ENCODE results near the gene GPR148. TPM values are rescaled to one million over a fixed set of nuclear protein-coding genes. Genes with fewer than 3 reads are reported as not detected.
A peak's percentile ranks its signal among the peaks of the same experiment; 100 is the strongest.

GPR148 gene
- total RNA-seq, 2 experiments from 2014 or later = not detected

GRCh38 chr2:130756053-130756873 is 27.4 kb downstream of the GPR148 start:
- ChIA-PET CTCF (no interaction called here), POLR2A (no interaction called here)
- H3K9me3 Mint-ChIP-seq (ENCODE audit: insufficient read depth) = no peaks in the 10 kb centered on the region
- peak; percentile 34 for DNase-seq
- H3K27me3 Mint-ChIP-seq (ENCODE audit: low read depth) = peaks cover 28% of the 10 kb centered on the region
- H3K36me3 Mint-ChIP-seq (ENCODE audit: low read depth) = no peaks in the 10 kb centered on the region
- peaks cover 4% of the 10 kb centered on the region for H3K4me1 Mint-ChIP-seq (ENCODE audit: low read depth)
- no peak overlapping the region for H3K27ac Mint-ChIP-seq
- ATAC-seq = peak; percentile 95
- H3K4me3 Mint-ChIP-seq = no peak overlapping the region

- H3K4me1 Mint-ChIP-seq (ENCODE audit: low read depth) = peaks cover 4% of the 10 kb centered on the region
- no peak overlapping the region for H3K27ac Mint-ChIP-seq
- DNase-seq (no peak), ATAC-seq (no peak)
- no peak overlapping the region for H3K4me3 Mint-ChIP-seq
- CTCF ChIA-PET = no interaction called here
- POLR2A ChIA-PET = no interaction called here
- H3K9me3 Mint-ChIP-seq (ENCODE audit: insufficient read depth) = no peaks in the 10 kb centered on the region
- H3K36me3 Mint-ChIP-seq (ENCODE audit: low read depth) = no peaks in the 10 kb centered on the region
- peaks cover 28% of the 10 kb centered on the region for H3K27me3 Mint-ChIP-seq (ENCODE audit: low read depth)
Measured at GRCh38 chr2:130756874-130757668, 28.2 kb downstream of the GPR148 start.

DNA sequence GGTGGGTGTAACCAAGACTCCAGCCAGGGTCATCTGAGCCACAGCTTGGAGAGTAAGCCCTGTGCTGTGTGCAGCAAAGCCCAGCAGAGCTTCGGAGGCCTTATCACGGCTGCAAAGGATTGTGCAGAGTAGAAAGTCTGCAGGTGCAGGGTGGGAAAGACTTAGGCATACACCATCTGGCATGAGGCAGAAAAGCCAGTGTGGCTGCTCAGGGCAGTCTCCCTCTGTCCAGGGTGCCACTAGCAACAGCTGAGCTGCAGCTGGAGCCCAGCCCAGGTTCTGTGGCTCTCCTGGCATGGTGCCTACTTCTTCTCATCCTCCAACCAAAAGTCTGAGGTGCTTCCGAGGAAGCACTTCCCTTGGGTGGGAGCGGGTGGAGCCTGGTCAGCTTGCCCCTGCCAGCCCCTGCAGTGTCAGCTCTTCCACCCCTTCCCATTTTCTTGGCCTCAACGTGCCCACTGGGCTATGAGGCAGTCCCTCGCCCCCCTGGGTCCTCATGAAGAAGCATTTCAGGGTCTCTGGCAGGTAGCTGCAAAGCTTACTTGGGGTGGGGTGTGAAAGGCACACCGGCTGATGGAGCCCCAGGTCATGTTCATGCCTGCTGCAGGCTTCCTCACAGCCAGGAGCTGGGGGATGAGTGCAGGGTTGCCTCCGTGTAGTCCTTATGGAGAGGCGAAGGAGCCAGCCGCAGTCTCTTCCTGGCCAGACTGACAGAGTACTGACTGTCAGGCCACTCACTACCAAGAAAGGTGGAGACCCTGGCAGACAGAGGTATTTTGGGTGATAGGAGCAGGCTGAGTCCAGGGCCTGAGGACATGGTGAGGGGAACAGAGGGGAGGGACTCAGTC is 31.3 kb downstream of the GPR148 start:
- POLR2A ChIA-PET = no interaction called here
- no peak for DNase-seq
- no peaks in the 10 kb centered on the region for H3K9me3 Mint-ChIP-seq (ENCODE audit: insufficient read depth)
- CTCF ChIA-PET = no interaction called here
- ATAC-seq = no peak
- peaks cover 4% of the 10 kb centered on the region for H3K4me1 Mint-ChIP-seq (ENCODE audit: low read depth)
- H3K4me3 Mint-ChIP-seq = no peak overlapping the region
- H3K27ac Mint-ChIP-seq = no peak overlapping the region
- H3K36me3 Mint-ChIP-seq (ENCODE audit: low read depth) = no peaks in the 10 kb centered on the region
- peaks cover 18% of the 10 kb centered on the region for H3K27me3 Mint-ChIP-seq (ENCODE audit: low read depth)

- H3K9me3 Mint-ChIP-seq (ENCODE audit: insufficient read depth) = no peaks in the 10 kb centered on the region
- no peak for ATAC-seq
- no peak overlapping the region for H3K4me3 Mint-ChIP-seq
- no peak overlapping the region for H3K27ac Mint-ChIP-seq
- ChIA-PET POLR2A (no interaction called here), CTCF (no interaction called here)
- peaks cover 12% of the 10 kb centered on the region for H3K27me3 Mint-ChIP-seq (ENCODE audit: low read depth)
- peaks cover 2% of the 10 kb centered on the region for H3K4me1 Mint-ChIP-seq (ENCODE audit: low read depth)
- no peak for DNase-seq
- no peaks in the 10 kb centered on the region for H3K36me3 Mint-ChIP-seq (ENCODE audit: low read depth)
Measured at GRCh38 chr2:130760754-130761751, 32.2 kb downstream of the GPR148 start.

DNA sequence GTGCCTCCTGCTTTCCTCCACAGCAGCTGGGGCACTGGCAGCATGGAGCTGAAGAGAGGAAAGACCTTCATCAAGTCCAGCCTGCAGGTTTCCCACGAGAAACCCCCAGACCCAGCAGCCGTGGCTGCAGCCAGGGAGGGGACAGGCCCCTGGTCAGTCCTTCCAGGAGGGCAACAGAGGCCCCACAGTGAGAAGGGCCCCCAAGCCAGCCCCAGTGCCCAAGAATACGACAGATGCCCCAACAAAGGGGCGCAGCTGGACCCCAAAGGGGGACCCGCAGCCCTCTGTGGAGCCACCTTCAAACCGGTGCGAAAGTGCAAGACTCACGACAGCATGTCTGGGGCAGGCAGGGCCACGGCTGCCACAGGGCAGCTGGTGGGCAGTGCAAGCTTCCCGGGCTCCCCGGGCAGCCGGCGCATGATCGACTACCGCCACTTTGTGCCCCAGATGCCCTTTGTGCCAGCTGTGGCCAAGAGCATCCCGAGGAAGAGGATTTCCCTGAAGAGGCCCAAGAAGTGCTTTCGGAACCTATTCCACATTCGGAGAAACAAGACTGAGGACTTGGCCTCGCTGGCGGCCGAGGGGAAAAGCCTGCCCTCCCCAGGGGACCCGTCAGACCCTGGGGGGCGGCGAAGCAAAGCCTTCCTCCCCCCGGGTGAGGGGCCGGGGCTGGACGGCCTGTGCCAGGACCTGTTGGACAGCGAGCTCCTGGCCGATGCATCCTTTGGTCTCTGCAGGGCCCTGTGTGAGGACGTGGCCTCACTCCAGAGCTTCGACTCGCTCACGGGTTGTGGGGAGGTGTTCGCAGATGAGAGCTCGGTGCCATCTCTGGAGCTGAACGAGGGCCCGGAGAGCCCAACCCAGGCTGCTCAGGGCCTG is 33.4 kb downstream of the GPR148 start:
- Mint-ChIP-seq H3K36me3 (ENCODE audit: low read depth) (no peaks in the 10 kb centered on the region), H3K27ac (no peak overlapping the region), H3K4me1 (ENCODE audit: low read depth) (no peaks in the 10 kb centered on the region), H3K27me3 (ENCODE audit: low read depth) (peaks cover 4% of the 10 kb centered on the region), H3K4me3 (no peak overlapping the region), H3K9me3 (ENCODE audit: insufficient read depth) (no peaks in the 10 kb centered on the region)
- CTCF ChIA-PET = no interaction called here
- no peak for DNase-seq
- POLR2A ChIA-PET = no interaction called here
- no peak for ATAC-seq

- Mint-ChIP-seq H3K36me3 (ENCODE audit: low read depth) (no peaks in the 10 kb centered on the region), H3K4me1 (ENCODE audit: low read depth) (no peaks in the 10 kb centered on the region), H3K9me3 (ENCODE audit: insufficient read depth) (no peaks in the 10 kb centered on the region), H3K27ac (no peak overlapping the region), H3K4me3 (no peak overlapping the region), H3K27me3 (ENCODE audit: low read depth) (no peaks in the 10 kb centered on the region)
- CTCF ChIA-PET = no interaction called here
- no peak for ATAC-seq
- POLR2A ChIA-PET = no interaction called here
- DNase-seq = no peak
Measured at GRCh38 chr2:130762910-130763385, 34.1 kb downstream of the GPR148 start.

DNA sequence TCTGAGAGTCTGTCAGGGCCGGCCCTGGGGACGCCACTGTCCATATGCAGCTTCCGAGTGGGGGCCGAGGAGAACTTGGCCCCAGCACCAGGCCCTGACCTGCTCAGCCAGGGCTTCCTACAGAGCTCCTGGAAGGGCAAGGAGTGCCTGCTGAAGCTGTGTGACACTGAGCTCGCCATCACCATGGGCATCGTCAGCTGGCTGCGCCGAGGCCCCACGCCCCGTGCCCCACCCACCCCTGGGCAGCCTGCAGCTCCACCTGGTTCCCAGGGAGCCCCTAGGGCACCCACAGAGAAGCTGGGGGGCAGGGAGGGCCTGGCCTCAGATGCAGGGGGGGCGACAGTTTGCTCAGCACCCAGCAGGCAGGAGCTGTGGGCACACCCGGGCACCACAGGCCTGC is 34.5 kb downstream of the GPR148 start:
- CTCF ChIA-PET = no interaction called here
- H3K4me3 Mint-ChIP-seq = no peak overlapping the region
- ATAC-seq (no peak), DNase-seq (no peak)
- no peaks in the 10 kb centered on the region for H3K36me3 Mint-ChIP-seq (ENCODE audit: low read depth)
- POLR2A ChIA-PET = no interaction called here
- no peaks in the 10 kb centered on the region for H3K27me3 Mint-ChIP-seq (ENCODE audit: low read depth)
- H3K4me1 Mint-ChIP-seq (ENCODE audit: low read depth) = no peaks in the 10 kb centered on the region
- no peak overlapping the region for H3K27ac Mint-ChIP-seq
- no peaks in the 10 kb centered on the region for H3K9me3 Mint-ChIP-seq (ENCODE audit: insufficient read depth)

DNA sequence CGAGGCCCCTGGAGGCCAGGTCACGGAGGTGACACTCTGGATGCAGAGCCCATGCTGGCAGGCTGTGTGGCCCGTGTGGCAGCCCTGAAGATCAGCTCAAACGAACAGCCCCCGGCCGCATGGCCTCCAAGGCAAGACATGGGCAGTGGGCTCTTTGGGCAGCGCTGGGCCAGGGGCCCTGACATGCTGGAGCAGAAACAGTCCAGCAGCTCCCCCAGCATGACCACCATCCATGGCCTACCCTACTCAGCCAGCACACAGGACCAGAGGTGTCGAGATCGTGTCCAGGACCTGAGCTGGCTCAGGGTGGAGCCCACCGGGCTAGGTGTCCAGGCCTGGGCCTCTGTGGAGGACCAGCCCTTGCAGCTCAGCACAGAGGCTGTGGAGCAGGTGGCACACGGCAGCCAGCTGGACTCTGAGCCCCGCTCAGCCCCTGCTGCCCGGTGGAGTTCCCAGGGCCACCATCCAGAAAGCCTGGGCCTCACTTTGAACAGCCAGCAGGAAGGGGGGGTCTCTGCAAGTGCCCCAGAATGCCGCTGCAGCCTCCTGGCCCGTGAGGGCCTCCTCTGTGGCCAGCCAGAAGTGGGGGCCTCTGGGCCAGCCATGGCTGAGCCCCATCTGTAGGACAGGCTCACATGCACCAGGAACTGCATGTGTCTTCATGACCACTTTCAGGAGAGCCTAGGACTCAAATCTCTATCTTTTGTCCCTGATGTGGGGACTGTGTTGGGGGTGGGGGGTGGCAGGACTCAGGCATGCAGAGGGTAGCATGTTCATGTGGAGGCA is 35.4 kb downstream of the GPR148 start:
- H3K4me1 Mint-ChIP-seq (ENCODE audit: low read depth) = no peaks in the 10 kb centered on the region
- ATAC-seq = no peak
- CTCF ChIA-PET = no interaction called here
- H3K9me3 Mint-ChIP-seq (ENCODE audit: insufficient read depth) = no peaks in the 10 kb centered on the region
- DNase-seq = no peak
- H3K27ac Mint-ChIP-seq = no peak overlapping the region
- H3K36me3 Mint-ChIP-seq (ENCODE audit: low read depth) = no peaks in the 10 kb centered on the region
- H3K27me3 Mint-ChIP-seq (ENCODE audit: low read depth) = no peaks in the 10 kb centered on the region
- POLR2A ChIA-PET = no interaction called here
- no peak overlapping the region for H3K4me3 Mint-ChIP-seq

DNA sequence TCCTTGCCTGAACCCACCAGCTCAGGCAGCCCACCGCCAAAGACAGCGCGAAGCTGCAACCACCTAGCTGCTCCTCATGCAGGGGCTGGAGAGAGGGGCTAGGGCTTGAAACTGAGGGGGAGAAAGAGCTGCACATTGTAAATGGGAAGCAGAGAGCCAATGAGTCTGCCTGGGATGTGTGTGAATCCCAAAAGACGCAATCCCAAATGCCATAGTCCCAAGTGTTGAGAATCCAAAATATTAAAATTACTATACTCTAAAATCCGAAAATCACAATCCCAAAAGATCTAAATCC is 35.9 kb downstream of the GPR148 start:
- no peak for DNase-seq
- ATAC-seq = no peak
- POLR2A ChIA-PET = no interaction called here
- Mint-ChIP-seq H3K27me3 (ENCODE audit: low read depth) (no peaks in the 10 kb centered on the region), H3K36me3 (ENCODE audit: low read depth) (no peaks in the 10 kb centered on the region), H3K4me3 (no peak overlapping the region), H3K4me1 (ENCODE audit: low read depth) (no peaks in the 10 kb centered on the region), H3K9me3 (ENCODE audit: insufficient read depth) (no peaks in the 10 kb centered on the region), H3K27ac (no peak overlapping the region)
- CTCF ChIA-PET = no interaction called here

- H3K27me3 Mint-ChIP-seq (ENCODE audit: low read depth) = no peaks in the 10 kb centered on the region
- no peaks in the 10 kb centered on the region for H3K36me3 Mint-ChIP-seq (ENCODE audit: low read depth)
- CTCF ChIA-PET = no interaction called here
- POLR2A ChIA-PET = no interaction called here
- ATAC-seq (no peak), DNase-seq (no peak)
- H3K27ac Mint-ChIP-seq = no peak overlapping the region
- H3K4me3 Mint-ChIP-seq = no peak overlapping the region
- H3K9me3 Mint-ChIP-seq (ENCODE audit: insufficient read depth) = no peaks in the 10 kb centered on the region
- H3K4me1 Mint-ChIP-seq (ENCODE audit: low read depth) = no peaks in the 10 kb centered on the region
Measured at GRCh38 chr2:130765464-130765863, 36.6 kb downstream of the GPR148 start.
